ENCODE results near the gene DOK1. TPM values are rescaled to one million over a fixed set of nuclear protein-coding genes. Genes with fewer than 3 reads are reported as not detected.

The DOK1 gene
- total RNA-seq, 3 donors from 2014 or later = 16.5 to 18.9 (median 18.5) TPM

GRCh38 chr2:74577448-74577847 lies 22.9 kb downstream of the DOK1 start:
- intact Hi-C loops (cut with DNase I, micrococcal nuclease) = no loop called here
- H3K4me1 ChIP-seq (ENCODE audit: low read depth) = no peaks in the 10 kb centered on the region
- H3K36me3 ChIP-seq (ENCODE audit: low read depth) = no peaks in the 10 kb centered on the region
- peak; percentile 55 for ATAC-seq
- DNase-seq = no peak
- H3K9me3 ChIP-seq = no peaks in the 10 kb centered on the region
- no peak for TF ChIP-seq CTCF (IDR thresholded peaks at IDR 0.05)
- no peak overlapping the region for H3K4me3 ChIP-seq

GRCh38 chr2:74578408-74578807 lies 23.9 kb downstream of the DOK1 start:
- H3K4me3 ChIP-seq = no peak overlapping the region
- H3K4me1 ChIP-seq (ENCODE audit: low read depth) = no peaks in the 10 kb centered on the region
- no peak for TF ChIP-seq CTCF (IDR thresholded peaks at IDR 0.05)
- DNase-seq (no peak), ATAC-seq (no peak)
- no peaks in the 10 kb centered on the region for H3K36me3 ChIP-seq (ENCODE audit: low read depth)
- intact Hi-C loops (cut with DNase I, micrococcal nuclease) = no loop called here
- no peaks in the 10 kb centered on the region for H3K9me3 ChIP-seq

- ATAC-seq = no peak
- H3K4me3 ChIP-seq = no peak overlapping the region
- H3K9me3 ChIP-seq = no peaks in the 10 kb centered on the region
- no peak for TF ChIP-seq CTCF (IDR thresholded peaks at IDR 0.05)
- intact Hi-C loops (cut with DNase I, micrococcal nuclease) = no loop called here
- H3K36me3 ChIP-seq (ENCODE audit: low read depth) = no peaks in the 10 kb centered on the region
- DNase-seq = no peak
- H3K4me1 ChIP-seq (ENCODE audit: low read depth) = no peaks in the 10 kb centered on the region
Observed at GRCh38 chr2:74581463-74581862, 26.9 kb downstream of the DOK1 start.

GRCh38 chr2:74582184-74582583 lies 27.7 kb downstream of the DOK1 start:
- Histone ChIP-seq H3K9me3 (no peaks in the 10 kb centered on the region), H3K36me3 (ENCODE audit: low read depth) (no peaks in the 10 kb centered on the region), H3K4me3 (no peak overlapping the region), H3K4me1 (ENCODE audit: low read depth) (no peaks in the 10 kb centered on the region)
- TF ChIP-seq CTCF (IDR thresholded peaks at IDR 0.05) = no peak
- ATAC-seq (no peak), DNase-seq (no peak)
- intact Hi-C loops (cut with DNase I, micrococcal nuclease) = no loop called here

- TF ChIP-seq CTCF (IDR thresholded peaks at IDR 0.05) = no peak
- Histone ChIP-seq H3K4me3 (no peak overlapping the region), H3K9me3 (no peaks in the 10 kb centered on the region), H3K36me3 (ENCODE audit: low read depth) (no peaks in the 10 kb centered on the region), H3K4me1 (ENCODE audit: low read depth) (no peaks in the 10 kb centered on the region)
- ATAC-seq (no peak), DNase-seq (no peak)
- intact Hi-C loops (cut with DNase I, micrococcal nuclease) = no loop called here
Observed at GRCh38 chr2:74583504-74583903, 29.0 kb downstream of the DOK1 start.

GRCh38 chr2:74584088-74584645 lies 29.6 kb downstream of the DOK1 start:
- intact Hi-C loops (cut with DNase I, micrococcal nuclease) = no loop called here

More at GRCh38 chr2:74584088-74584645, 29.6 kb downstream of the DOK1 start:
- no peak for TF ChIP-seq CTCF (IDR thresholded peaks at IDR 0.05)
- H3K4me3 ChIP-seq = no peak overlapping the region
- no peaks in the 10 kb centered on the region for H3K36me3 ChIP-seq (ENCODE audit: low read depth)
- no peak for ATAC-seq
- H3K4me1 ChIP-seq (ENCODE audit: low read depth) = no peaks in the 10 kb centered on the region
- H3K9me3 ChIP-seq = no peaks in the 10 kb centered on the region
- no peak for DNase-seq

All from mucosa of descending colon (tissue), 3 donors.